CD14-positive monocyte (primary cell): ENCODE data around the gene EPG5. TPM values are rescaled to one million over a fixed set of nuclear protein-coding genes. Genes with fewer than 3 reads are reported as not detected.

Experiments used
- DNase-seq, 3 donors: peaks; one replicate each; pipeline ENCODE4 v3.0.0-alpha.2; 2011 to 2022
- H2AFZ ChIP-seq: 2 replicates; pipeline ENCODE4 v1.6.0; 2012; ENCODE audit warnings: mild to moderate bottlenecking, low read depth, low read length, inconsistent platforms; ENCODE audit not compliant: insufficient read depth, poor library complexity, severe bottlenecking
- H3K27ac ChIP-seq, 2 donors: 1 replicate in 1 of 2; 2 replicates in 1 of 2; pipeline ENCODE4 v1.5.1; 2012 to 2013; ENCODE audit warnings: low read length in 2 of 2, control low read depth in 1 of 2, inconsistent platforms in 1 of 2, low read depth in 1 of 2, mild to moderate bottlenecking in 1 of 2
- H3K27me3 ChIP-seq, 2 donors: one replicate each; pipeline versions ENCODE4 v1.6.0 to v1.6.1; 2011 to 2013; ENCODE audit warnings: low read length in 2 of 2; ENCODE audit not compliant: control insufficient read depth in 2 of 2, insufficient read depth in 2 of 2
- H3K36me3 ChIP-seq, 2 donors: replicated peaks in 1 of 2; 1 replicate in 1 of 2; 2 replicates in 1 of 2; pipeline versions ENCODE4 v1.5.1 to v1.6.1; 2012 to 2013; ENCODE audit warnings: low read length in 2 of 2, control low read depth in 1 of 2, inconsistent platforms in 1 of 2, mild to moderate bottlenecking in 1 of 2; ENCODE audit not compliant: insufficient read depth in 2 of 2, control insufficient read depth in 1 of 2
- H3K4me1 ChIP-seq, 2 donors: 1 replicate in 1 of 2; 2 replicates in 1 of 2; pipeline versions ENCODE4 v1.5.1 to v1.6.1; 2012 to 2013; ENCODE audit warnings: low read length in 2 of 2, control low read depth in 1 of 2, inconsistent platforms in 1 of 2, mild to moderate bottlenecking in 1 of 2, moderate library complexity in 1 of 2; ENCODE audit not compliant: insufficient read depth in 2 of 2, control insufficient read depth in 1 of 2
- H3K4me2 ChIP-seq: replicated peaks from 2 replicates; pipeline ENCODE3; 2012; ENCODE audit warnings: low read length, moderate library complexity, mild to moderate bottlenecking; ENCODE audit not compliant: poor library complexity, severe bottlenecking; ENCODE audit errors: extremely low read depth
- H3K4me3 ChIP-seq, 3 experiments: fragments of 200-600 bp in 1 of 3; sonication (generic) in 1 of 3; replicated peaks in 1 of 3; 1 replicate in 2 of 3; 2 replicates in 1 of 3; pipeline ENCODE4 v1.5.1; 2011 to 2013; ENCODE audit warnings: low read length in 3 of 3, mild to moderate bottlenecking in 3 of 3, control low read depth in 2 of 3, low read depth in 2 of 3, inconsistent platforms in 1 of 3, moderate library complexity in 1 of 3
- H3K79me2 ChIP-seq: 2 replicates; pipeline ENCODE4 v1.6.0; 2012; ENCODE audit warnings: mild to moderate bottlenecking, control low read depth, inconsistent platforms, low read length, moderate library complexity; ENCODE audit not compliant: insufficient read depth
- H3K9ac ChIP-seq: 2 replicates; pipeline ENCODE4 v1.6.0; 2017; ENCODE audit warnings: low read length, mild to moderate bottlenecking; ENCODE audit not compliant: insufficient read depth, poor library complexity, severe bottlenecking
- H3K9me3 ChIP-seq, 2 donors: replicated peaks in 1 of 2; 1 replicate in 1 of 2; 2 replicates in 1 of 2; pipeline versions ENCODE4 v1.5.1 to v1.6.1; 2012 to 2013; ENCODE audit warnings: low read length in 2 of 2, control low read depth in 1 of 2; ENCODE audit not compliant: control insufficient read depth in 1 of 2, insufficient read depth in 1 of 2
- H4K20me1 ChIP-seq: 2 replicates; pipeline ENCODE4 v1.6.0; 2012; ENCODE audit warnings: mild to moderate bottlenecking, low read length, control low read depth, moderate library complexity; ENCODE audit not compliant: insufficient read depth
- H3K27ac Mint-ChIP-seq, 7 donors: one replicate each; pipeline ENCODE4 v1.8.0; 2020; ENCODE audit warnings: mild to moderate bottlenecking in 7 of 7, mixed read lengths in 7 of 7, moderate library complexity in 6 of 7, inconsistent platforms in 2 of 7
- H3K27me3 Mint-ChIP-seq, 3 donors: one replicate each; pipeline ENCODE4 v1.8.0; 2021 to 2022; ENCODE audit warnings: low read depth in 3 of 3, mild to moderate bottlenecking in 3 of 3, mixed read lengths in 3 of 3, moderate library complexity in 3 of 3, inconsistent platforms in 1 of 3
- H3K36me3 Mint-ChIP-seq, 2 donors: one replicate each; pipeline ENCODE4 v1.8.0; 2020; ENCODE audit warnings: mixed read lengths in 2 of 2, inconsistent platforms in 1 of 2, mild to moderate bottlenecking in 1 of 2
- H3K4me1 Mint-ChIP-seq: one replicate; pipeline ENCODE4 v1.8.0; 2020; ENCODE audit warnings: mild to moderate bottlenecking, mixed read lengths
- H3K4me3 Mint-ChIP-seq, 2 donors: one replicate each; pipeline ENCODE4 v1.8.0; 2020; ENCODE audit warnings: mild to moderate bottlenecking in 2 of 2, mixed read lengths in 2 of 2, moderate library complexity in 1 of 2
- H3K9me3 Mint-ChIP-seq, 7 donors: one replicate each; pipeline ENCODE4 v1.8.0; 2020 to 2022; ENCODE audit warnings: mixed read lengths in 7 of 7, mild to moderate bottlenecking in 6 of 7, moderate library complexity in 6 of 7, inconsistent platforms in 2 of 7
- CTCF ChIP-seq: fragments of 200-600 bp; IDR thresholded peaks from one replicate; pipeline ENCODE4 v1.8.0; 2022; ENCODE audit warnings: antibody characterized with exemption, mild to moderate bottlenecking
- WGBS: methylation state at CpG from one replicate; pipeline ENCODE4 v1.1.5; 2013; ENCODE audit warnings: missing lambda C conversion rate; ENCODE audit not compliant: insufficient coverage; 5-methylcytosine and 5-hydroxymethylcytosine counted together
- intact Hi-C, 2 donors: fragments of 100-400 bp; cut with micrococcal nuclease; formaldehyde crosslinking; loops; one replicate each; pipeline versions ENCODE4 v1.15.0 to v1.15.1; 2023
- polyA plus RNA-seq, 3 donors: library from polyadenylated mRNA; depleted of rRNA in 1 of 3; unstranded in 2 of 3; stranded (reverse) in 1 of 3; fragments of 300-500 nt in 2 of 3; fragments of >200 nt in 1 of 3; fragmentation: Illumina TruSeq in 2 of 3; gene quantifications; 1 replicate in 2 of 3; 2 replicates in 1 of 3; pipeline ENCODE4 v1.2.3, GENCODE V29; 2012 to 2021

Gene EPG5
- polyA plus RNA-seq, 3 donors = 1.3 to 15.9 (median 1.4) TPM

- Histone ChIP-seq H4K20me1 (no peaks in the 10 kb centered on the region), H3K9ac (no peak overlapping the region), H3K4me2 (no peak overlapping the region), H3K9me3 (peaks cover 9 to 15% of the 10 kb centered on the region in 2 donors), H3K4me3 (no peak overlapping the region), H2AFZ (no peak overlapping the region), H3K4me1 (peaks cover 23 to 26% of the 10 kb centered on the region in 2 donors), H3K79me2 (no peaks in the 10 kb centered on the region), H3K27me3 (no peaks in the 10 kb centered on the region), H3K36me3 (peaks cover 17 to 46% of the 10 kb centered on the region in 2 donors), H3K27ac (no peak overlapping the region)
- no peak overlapping the region for H3K27ac Mint-ChIP-seq
- intact Hi-C loops = no loop called here
- TF ChIP-seq CTCF = no peak
- no peaks in the 10 kb centered on the region for H3K27me3 Mint-ChIP-seq
- no peak overlapping the region for H3K4me3 Mint-ChIP-seq
- WGBS = no CpG with 5 or more reads among the region's 1 CpG
- peaks cover 30% of the 10 kb centered on the region for H3K4me1 Mint-ChIP-seq
- H3K36me3 Mint-ChIP-seq = peaks cover 45 to 55% of the 10 kb centered on the region in 2 donors
- no peak for DNase-seq
- H3K9me3 Mint-ChIP-seq = peaks cover 12 to 17% (median 13%) of the 10 kb centered on the region in 7 donors
These were observed 33.9 kb upstream of the EPG5 start for GRCh38 chr18:46001074-46001473.

GRCh38 chr18:45999536-45999935 is 32.4 kb upstream of the EPG5 start:
- no peak overlapping the region for H3K4me3 ChIP-seq
- peak overlapping the region in 1 of 2 donors; percentile 15 for H3K27ac ChIP-seq
- H3K9ac ChIP-seq = no peak overlapping the region
- intact Hi-C loops = loop anchor here in 1 of 2 donors (10.0 kb wide), 1 partner anchor 75 kb away; the partner anchor contains the start of gene PSTPIP2
- H3K36me3 ChIP-seq = peaks cover 22 to 52% of the 10 kb centered on the region in 2 donors
- H3K9me3 ChIP-seq = peaks cover 9 to 15% of the 10 kb centered on the region in 2 donors
- no peak overlapping the region for H2AFZ ChIP-seq
- no peak for TF ChIP-seq CTCF
- H3K4me2 ChIP-seq = no peak overlapping the region
- H3K4me3 Mint-ChIP-seq = no peak overlapping the region
- H3K79me2 ChIP-seq = no peaks in the 10 kb centered on the region
- H4K20me1 ChIP-seq = no peaks in the 10 kb centered on the region
- peaks cover 12 to 15% (median 13%) of the 10 kb centered on the region in 7 donors for H3K9me3 Mint-ChIP-seq
- H3K36me3 Mint-ChIP-seq = peaks cover 46 to 63% of the 10 kb centered on the region in 2 donors
- H3K27ac Mint-ChIP-seq = peak overlapping the region in 5 of 7 donors; percentile 15 to 70 (median 35)
- H3K4me1 Mint-ChIP-seq = peaks cover 30% of the 10 kb centered on the region
- H3K27me3 Mint-ChIP-seq = no peaks in the 10 kb centered on the region
- no CpG with 5 or more reads among the region's 3 CpGs for WGBS
- peaks cover 23 to 26% of the 10 kb centered on the region in 2 donors for H3K4me1 ChIP-seq
- H3K27me3 ChIP-seq = no peaks in the 10 kb centered on the region
- DNase-seq = no peak
